PFSK-1 (cell line): Measurements from ENCODE around the gene SYTL3.

Source experiments
- POLR2AphosphoS5 ChIP-seq: IDR thresholded peaks from 2 replicates; pipeline ENCODE4 v1.6.1; 2012; ENCODE audit warnings: low read depth, mild to moderate bottlenecking, control low read depth, low read length, moderate library complexity
- REST ChIP-seq, 2 experiments: IDR thresholded peaks; 2 replicates each; pipeline versions ENCODE4 v1.6.1 to v1.8.0; 2011 to 2012; ENCODE audit warnings: low read depth in 2 of 2, low read length in 2 of 2, control low read depth in 1 of 2, inconsistent platforms in 1 of 2, mild to moderate bottlenecking in 1 of 2, moderate library complexity in 1 of 2; ENCODE audit not compliant: insufficient read depth in 1 of 2
- SIN3A ChIP-seq: IDR thresholded peaks from 2 replicates; pipeline ENCODE4 v1.6.1; 2012; ENCODE audit warnings: mild to moderate bottlenecking, low read length, moderate library complexity, borderline replicate concordance; ENCODE audit not compliant: insufficient read depth
- TAF1 ChIP-seq: IDR thresholded peaks from 2 replicates; pipeline ENCODE4 v1.6.1; 2012; ENCODE audit warnings: low read length, control low read depth, borderline replicate concordance; ENCODE audit not compliant: insufficient read depth

- TF ChIP-seq REST (IDR thresholded peaks at IDR 0.05; ENCODE audit: insufficient read depth in 1 of 2, low read depth in 2 of 2, low read length in 2 of 2) (no peak), SIN3A (no peak), TAF1 (no peak), POLR2AphosphoS5 (no peak)
Observed at GRCh38 chr6:158674342-158675131, 24.7 kb downstream of the SYTL3 start.
